Activated T-cell treated with anti-CD3 and anti-CD28 coated beads, Interleukin-2, amount 50 U/mL, for 4 hours (primary cell): Measurements from ENCODE around the gene PLVAP. TPM values are rescaled to one million over a fixed set of nuclear protein-coding genes. Genes with fewer than 3 reads are reported as not detected.
A peak's percentile ranks its signal among the peaks of the same experiment; 100 is the strongest.

Source experiments
- ATAC-seq, 2 donors: fragments of 200-7000 bp; cut with Tn5 transposase; one replicate each; pipeline ENCODE4 v1.10.0; 2021
- DNase-seq: peaks from one replicate; pipeline ENCODE4 v3.0.0-alpha.2; 2020
- H3K27me3 Mint-ChIP-seq: one replicate; pipeline ENCODE4 v1.8.0; 2021; ENCODE audit warnings: low read depth, mixed read lengths
- H3K36me3 Mint-ChIP-seq: one replicate; pipeline ENCODE4 v1.8.0; 2022; ENCODE audit warnings: mixed read lengths; ENCODE audit not compliant: insufficient read depth
- H3K4me1 Mint-ChIP-seq: one replicate; pipeline ENCODE4 v1.8.0; 2021; ENCODE audit warnings: low read depth, mixed read lengths
- H3K4me3 Mint-ChIP-seq: one replicate; pipeline ENCODE4 v1.8.0; 2021; ENCODE audit warnings: mild to moderate bottlenecking, moderate library complexity, mixed read lengths
- H3K9me3 Mint-ChIP-seq: one replicate; pipeline ENCODE4 v1.8.0; 2021; ENCODE audit warnings: mixed read lengths
- total RNA-seq, 3 donors: library from RNA; stranded (reverse); gene quantifications; one replicate each; pipeline ENCODE4 v1.2.1, GENCODE V29; 2021

PLVAP gene
- total RNA-seq, 3 donors from 2014 or later: 0.18 TPM; not detected in 2

DNA sequence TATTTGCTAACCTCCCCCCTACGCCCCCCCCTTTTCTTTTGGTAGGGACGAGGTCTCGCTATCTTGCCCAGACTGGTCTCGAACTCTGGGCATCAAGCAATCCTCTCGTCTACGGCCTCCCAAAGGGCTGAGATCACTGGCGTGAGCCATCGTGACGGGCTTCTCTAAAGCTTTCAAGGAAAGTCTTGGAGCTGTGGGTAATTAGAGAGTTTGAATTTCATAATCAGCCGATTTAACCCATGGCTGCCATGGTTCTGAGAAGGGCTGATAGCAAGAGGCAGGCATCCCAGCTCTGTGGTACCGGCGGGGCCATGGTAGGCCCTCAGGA, 73.2 kb downstream of the PLVAP start:
- Mint-ChIP-seq H3K4me1 (peaks cover 29% of the 10 kb centered on the region), H3K27me3 (no peaks in the 10 kb centered on the region), H3K36me3 (no peaks in the 10 kb centered on the region), H3K9me3 (no peaks in the 10 kb centered on the region), H3K4me3 (peak overlapping the region; percentile 66)
- DNase-seq: no peak
- no peak for ATAC-seq

DNA sequence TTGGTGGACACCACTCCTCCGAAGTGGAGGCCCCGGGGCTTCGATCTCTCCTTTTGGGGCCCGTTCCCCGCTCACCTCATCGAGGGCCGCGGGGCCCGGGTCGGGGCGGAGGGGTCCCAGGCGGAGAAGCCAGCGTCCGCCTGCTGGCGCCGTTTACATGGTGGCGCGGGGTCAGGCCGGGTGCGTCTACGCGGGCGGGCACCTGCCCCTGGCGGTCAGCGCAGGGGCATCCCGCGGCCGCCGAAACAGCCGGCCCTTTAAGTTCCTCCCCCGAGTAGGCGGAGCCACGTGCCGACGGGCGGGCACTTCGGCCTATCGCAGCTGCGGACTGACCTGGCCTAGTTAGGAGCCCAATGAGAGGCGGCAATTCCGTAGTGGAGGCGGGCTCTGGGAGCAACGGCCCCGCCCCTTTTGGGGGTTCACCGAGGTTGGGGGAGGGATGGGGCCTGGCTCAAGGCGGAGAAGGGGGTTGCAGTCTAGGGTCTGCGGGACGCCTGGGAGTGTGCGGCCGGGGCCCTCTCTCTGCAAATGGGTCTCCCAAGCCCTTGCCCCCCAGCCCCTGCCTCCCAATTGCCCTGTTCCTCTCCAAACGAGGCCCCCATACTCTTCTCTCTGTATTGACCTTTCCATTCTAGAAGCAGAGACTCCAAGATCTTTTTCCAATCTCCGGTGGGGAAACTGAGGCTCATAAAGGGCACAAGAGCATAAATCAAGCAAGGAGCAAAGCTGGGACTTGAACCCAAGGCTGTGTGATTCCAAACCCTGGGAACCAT, 73.8 kb downstream of the PLVAP start, which contains the start of gene ABHD8:
ABHD8 (minus strand) TSS at position 259 of the 773 bp plus-strand sequence. CDS start 1,809 bp downstream, outside the sequence.
- Mint-ChIP-seq H3K27me3 (no peaks in the 10 kb centered on the region), H3K9me3 (no peaks in the 10 kb centered on the region), H3K4me3 (peak within 1 kb of the TSS; percentile 66), H3K36me3 (no peaks in the 10 kb centered on the region), H3K4me1 (peaks cover 28% of the 10 kb centered on the region)
- ATAC-seq (peak; percentile 79 to 82), DNase-seq (peak; percentile 90)

DNA sequence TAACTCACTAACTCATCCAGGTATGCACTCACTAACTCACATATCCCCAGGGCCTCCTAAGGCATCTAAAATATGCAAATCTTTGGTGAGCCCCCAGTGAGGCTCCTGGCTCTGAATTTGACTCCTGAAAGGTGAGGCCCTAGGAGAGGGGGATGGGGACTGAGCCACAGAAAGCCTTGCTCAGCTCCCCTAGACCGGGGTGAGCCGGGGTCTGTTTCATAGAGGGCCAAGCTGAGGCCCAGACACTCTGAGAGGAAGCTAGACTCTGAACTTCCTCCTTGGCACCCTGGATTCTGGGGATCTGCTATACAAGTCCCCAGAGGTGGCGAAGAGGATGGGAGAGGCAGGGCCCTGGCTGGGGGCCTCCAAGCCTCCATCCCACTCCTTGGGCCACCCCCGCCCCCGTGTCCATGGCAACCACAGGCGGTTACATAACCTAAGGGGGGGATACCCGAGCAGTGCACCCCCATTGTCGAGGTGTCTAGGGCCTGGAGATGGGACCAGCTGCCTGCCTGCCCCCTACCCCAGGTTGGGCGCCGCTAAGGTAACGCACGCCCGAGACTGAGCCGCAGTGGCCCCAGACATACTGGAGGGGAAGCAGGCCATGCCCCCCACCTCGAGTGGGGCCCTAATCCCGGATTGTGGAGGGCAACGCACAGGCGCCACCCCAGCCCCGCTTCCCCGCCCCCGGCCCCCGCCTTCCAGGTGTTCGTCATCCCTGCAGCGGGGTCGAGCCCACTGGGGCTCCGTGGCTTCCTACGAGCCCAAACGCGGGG, 74.6 kb downstream of the PLVAP start:
- Mint-ChIP-seq H3K9me3 (no peaks in the 10 kb centered on the region), H3K4me3 (peak overlapping the region; percentile 66), H3K4me1 (peaks cover 23% of the 10 kb centered on the region), H3K36me3 (no peaks in the 10 kb centered on the region), H3K27me3 (no peaks in the 10 kb centered on the region)
- DNase-seq (no peak), ATAC-seq (peak; percentile 9)

Other genes starting within 250 kb of the PLVAP start
- 10 to 100 TPM; 35.9 to 47.3 (median 46.6) TPM for gene USE1, start 162.0 kb downstream of the PLVAP start, total RNA-seq
- gene OCEL1, start 151.1 kb downstream of the PLVAP start, total RNA-seq: 1 to 10 TPM; 5.0 to 8.0 (median 5.4) TPM
- 10 to 100 TPM; 10.1 to 14.4 (median 13.6) TPM for gene NR2F6, start 131.4 kb downstream of the PLVAP start, total RNA-seq
- gene USHBP1, start 112.6 kb downstream of the PLVAP start, total RNA-seq: under 1 TPM in 1 of 3 donors, not detected in 2; 0.19 TPM
- gene BABAM1, start 109.9 kb downstream of the PLVAP start, total RNA-seq: 100 to 1,000 TPM; 124 to 130 (median 128) TPM
- gene ANKLE1, start 95.4 kb downstream of the PLVAP start, total RNA-seq: 10 to 100 TPM in 2 of 3 donors, 1 to 10 TPM in 1; 7.6 to 19.0 (median 18.1) TPM
- 1 to 10 TPM; 3.6 to 4.5 (median 3.7) TPM for gene ABHD8, start 73.9 kb downstream of the PLVAP start, total RNA-seq
- 100 to 1,000 TPM; 111 to 137 (median 126) TPM for gene MRPL34, start 71.5 kb downstream of the PLVAP start, total RNA-seq
- gene DDA1, start 67.8 kb downstream of the PLVAP start, total RNA-seq: 10 to 100 TPM; 53.1 to 58.1 (median 53.4) TPM
- gene ANO8, start 42.5 kb downstream of the PLVAP start, total RNA-seq: 1 to 10 TPM; 2.8 to 3.0 (median 2.9) TPM
- gene GTPBP3, start 39.8 kb downstream of the PLVAP start, total RNA-seq: 100 to 1,000 TPM in 2 of 3 donors, 10 to 100 TPM in 1; 96.4 to 122 (median 106) TPM
- under 1 TPM; 0.24 to 0.53 (median 0.46) TPM for gene CCDC194, start 16.9 kb upstream of the PLVAP start, total RNA-seq
- 100 to 1,000 TPM in 2 of 3 donors, 10 to 100 TPM in 1; 85.9 to 120 (median 105) TPM for gene BST2, start 28.3 kb upstream of the PLVAP start, total RNA-seq
- gene MVB12A, start 42.7 kb upstream of the PLVAP start, total RNA-seq: 10 to 100 TPM; 37.3 to 43.3 (median 38.6) TPM
- not detected for gene TMEM221, start 71.3 kb upstream of the PLVAP start, total RNA-seq
- not detected for gene NXNL1, start 83.6 kb upstream of the PLVAP start, total RNA-seq
- 1 to 10 TPM; 1.5 to 2.1 (median 2.0) TPM for gene SLC27A1, start 93.2 kb upstream of the PLVAP start, total RNA-seq
- 10 to 100 TPM; 59.4 to 61.6 (median 60.9) TPM for gene PGLS, start 134.3 kb upstream of the PLVAP start, total RNA-seq
- gene COLGALT1, start 178.3 kb upstream of the PLVAP start, total RNA-seq: 100 to 1,000 TPM; 121 to 148 (median 139) TPM